ENCODE measurements around the gene CRYBB1.
"Not testable (repeated sequence)": the region's sequence is repeated elsewhere in the genome, so short reads cannot be mapped to it uniquely, and the experiment has no call there.

CRYBB1 gene

DNA sequence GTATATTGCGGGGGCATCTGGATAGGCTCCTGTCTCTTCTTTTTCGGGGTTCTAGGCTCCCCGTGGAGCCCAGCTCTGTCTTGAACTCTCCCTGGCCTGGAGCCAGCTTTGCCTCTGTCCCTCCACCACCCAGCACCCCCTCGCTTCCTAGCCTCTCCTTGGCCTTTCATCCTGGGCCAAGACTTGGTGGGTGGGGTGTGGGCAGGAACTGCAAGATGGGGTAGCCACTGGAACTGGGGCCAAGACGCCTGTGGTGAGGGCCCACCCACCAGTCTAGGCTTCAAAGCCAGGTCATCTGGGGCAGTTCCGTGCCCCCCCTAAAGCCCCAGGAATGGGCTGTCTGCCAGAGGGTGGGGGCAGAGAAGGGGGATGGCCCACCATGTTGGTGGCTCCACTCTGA lies 1.7 kb upstream of the CRYBB1 start:
- no peaks in the 10 kb centered on the region for H3K9me3 ChIP-seq (ENCODE audit: control insufficient read depth, low read length)
- H3K36me3 ChIP-seq (ENCODE audit: control insufficient read depth, insufficient read depth, low read length): no peaks in the 10 kb centered on the region
- H3K27ac ChIP-seq (ENCODE audit: insufficient read depth, low read depth, low read length, poor library complexity, severe bottlenecking): no peak overlapping the region
- 85 to 92% methylated on average over 6 of the region's 6 CpGs for WGBS, 2 experiments
- H3K4me3 ChIP-seq (ENCODE audit: insufficient read depth, low read depth, low read length): no peak overlapping the region
- H3K4me1 ChIP-seq (ENCODE audit: control insufficient read depth, insufficient read depth, low read length): peaks cover 30% of the 10 kb centered on the region
- H3K27me3 ChIP-seq (ENCODE audit: control insufficient read depth, insufficient read depth, low read length, poor library complexity, severe bottlenecking): peaks cover 1% of the 10 kb centered on the region

GRCh38 chr22:26618455-26618854 lies 628 bp upstream of the CRYBB1 start:
- peaks cover 9% of the 10 kb centered on the region for H3K27me3 ChIP-seq (ENCODE audit: control insufficient read depth, insufficient read depth, low read length, poor library complexity, severe bottlenecking)
- no peaks in the 10 kb centered on the region for H3K9me3 ChIP-seq (ENCODE audit: control insufficient read depth, low read length)
- WGBS, 2 experiments: 92% methylated on average over 8 of the region's 8 CpGs
- no peaks in the 10 kb centered on the region for H3K36me3 ChIP-seq (ENCODE audit: control insufficient read depth, insufficient read depth, low read length)
- H3K4me3 ChIP-seq (ENCODE audit: insufficient read depth, low read depth, low read length): no peak overlapping the region
- H3K4me1 ChIP-seq (ENCODE audit: control insufficient read depth, insufficient read depth, low read length): peaks cover 30% of the 10 kb centered on the region
- H3K27ac ChIP-seq (ENCODE audit: insufficient read depth, low read depth, low read length, poor library complexity, severe bottlenecking): no peak overlapping the region

GRCh38 chr22:26616650-26617049 lies 1.2 kb downstream of the CRYBB1 start:
- H3K27ac ChIP-seq (ENCODE audit: insufficient read depth, low read depth, low read length, poor library complexity, severe bottlenecking): peak overlapping the region; percentile 3
- WGBS, 2 experiments: 33 to 47% methylated on average over 2 of the region's 2 CpGs
- H3K27me3 ChIP-seq (ENCODE audit: control insufficient read depth, insufficient read depth, low read length, poor library complexity, severe bottlenecking): peaks cover 16% of the 10 kb centered on the region
- no peaks in the 10 kb centered on the region for H3K9me3 ChIP-seq (ENCODE audit: control insufficient read depth, low read length)
- H3K4me3 ChIP-seq (ENCODE audit: insufficient read depth, low read depth, low read length): no peak overlapping the region
- no peaks in the 10 kb centered on the region for H3K36me3 ChIP-seq (ENCODE audit: control insufficient read depth, insufficient read depth, low read length)
- H3K4me1 ChIP-seq (ENCODE audit: control insufficient read depth, insufficient read depth, low read length): peaks cover 30% of the 10 kb centered on the region

- Histone ChIP-seq H3K36me3 (ENCODE audit: control insufficient read depth, insufficient read depth, low read length) (no peaks in the 10 kb centered on the region), H3K4me1 (ENCODE audit: control insufficient read depth, insufficient read depth, low read length) (peaks cover 26% of the 10 kb centered on the region), H3K9me3 (ENCODE audit: control insufficient read depth, low read length) (no peaks in the 10 kb centered on the region), H3K27me3 (ENCODE audit: control insufficient read depth, insufficient read depth, low read length, poor library complexity, severe bottlenecking) (peaks cover 16% of the 10 kb centered on the region), H3K4me3 (ENCODE audit: insufficient read depth, low read depth, low read length) (no peak overlapping the region), H3K27ac (ENCODE audit: insufficient read depth, low read depth, low read length, poor library complexity, severe bottlenecking) (no peak overlapping the region)
- 84% methylated on average over 11 of the region's 11 CpGs for WGBS, 2 experiments
Observed at GRCh38 chr22:26615830-26616435, 1.9 kb downstream of the CRYBB1 start.

GRCh38 chr22:26615149-26615548 lies 2.7 kb downstream of the CRYBB1 start:
- 52 to 65% methylated on average over 2 to 5 of the region's 5 CpGs for WGBS, 2 experiments
- peaks cover 16% of the 10 kb centered on the region for H3K27me3 ChIP-seq (ENCODE audit: control insufficient read depth, insufficient read depth, low read length, poor library complexity, severe bottlenecking)
- H3K4me3 ChIP-seq (ENCODE audit: insufficient read depth, low read depth, low read length): no peak overlapping the region
- H3K4me1 ChIP-seq (ENCODE audit: control insufficient read depth, insufficient read depth, low read length): peaks cover 26% of the 10 kb centered on the region
- H3K27ac ChIP-seq (ENCODE audit: insufficient read depth, low read depth, low read length, poor library complexity, severe bottlenecking): no peak overlapping the region
- H3K36me3 ChIP-seq (ENCODE audit: control insufficient read depth, insufficient read depth, low read length): no peaks in the 10 kb centered on the region
- no peaks in the 10 kb centered on the region for H3K9me3 ChIP-seq (ENCODE audit: control insufficient read depth, low read length)

- Histone ChIP-seq H3K4me3 (ENCODE audit: insufficient read depth, low read depth, low read length) (no peak overlapping the region), H3K27me3 (ENCODE audit: control insufficient read depth, insufficient read depth, low read length, poor library complexity, severe bottlenecking) (peaks cover 16% of the 10 kb centered on the region), H3K4me1 (ENCODE audit: control insufficient read depth, insufficient read depth, low read length) (peaks cover 26% of the 10 kb centered on the region), H3K27ac (ENCODE audit: insufficient read depth, low read depth, low read length, poor library complexity, severe bottlenecking) (no peak overlapping the region), H3K9me3 (ENCODE audit: control insufficient read depth, low read length) (no peaks in the 10 kb centered on the region), H3K36me3 (ENCODE audit: control insufficient read depth, insufficient read depth, low read length) (no peaks in the 10 kb centered on the region)
- WGBS, 2 experiments: 37 to 41% methylated on average over 13 to 14 of the region's 14 CpGs
Observed at GRCh38 chr22:26614322-26614721, 3.5 kb downstream of the CRYBB1 start.

GRCh38 chr22:26613753-26614152 lies 4.1 kb downstream of the CRYBB1 start:
- not testable (repeated sequence) for H3K27ac ChIP-seq (ENCODE audit: insufficient read depth, low read depth, low read length, poor library complexity, severe bottlenecking); H3K9me3 ChIP-seq (ENCODE audit: control insufficient read depth, low read length); H3K4me3 ChIP-seq (ENCODE audit: insufficient read depth, low read depth, low read length); H3K36me3 ChIP-seq (ENCODE audit: control insufficient read depth, insufficient read depth, low read length)
- H3K27me3 ChIP-seq (ENCODE audit: control insufficient read depth, insufficient read depth, low read length, poor library complexity, severe bottlenecking): peaks cover 16% of the 10 kb centered on the region
- peaks cover 26% of the 10 kb centered on the region for H3K4me1 ChIP-seq (ENCODE audit: control insufficient read depth, insufficient read depth, low read length)
- 6 to 8% methylated on average over 10 of the region's 10 CpGs for WGBS, 2 experiments

DNA sequence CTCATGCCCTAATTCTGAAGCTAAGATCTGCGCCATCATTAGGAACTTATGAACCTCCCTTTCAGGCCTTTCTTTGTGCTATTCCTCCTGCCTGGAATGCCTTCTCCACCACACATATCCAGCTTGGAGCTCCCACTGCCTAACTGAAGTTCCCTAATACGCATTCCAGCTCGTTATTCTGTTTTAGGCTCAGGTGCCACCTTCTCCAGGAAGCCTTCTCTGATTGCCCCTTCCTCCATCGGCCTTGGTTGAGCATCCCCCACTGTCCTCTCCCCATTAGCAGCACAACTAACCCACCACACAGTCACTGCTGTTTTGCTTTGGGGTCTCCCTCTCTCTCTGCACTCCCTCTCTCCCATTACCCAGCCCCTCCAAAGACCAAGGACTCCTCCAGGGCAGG lies 5.2 kb downstream of the CRYBB1 start:
- H3K4me1 ChIP-seq (ENCODE audit: control insufficient read depth, insufficient read depth, low read length): peaks cover 19% of the 10 kb centered on the region
- no peak overlapping the region for H3K27ac ChIP-seq (ENCODE audit: insufficient read depth, low read depth, low read length, poor library complexity, severe bottlenecking)
- H3K36me3 ChIP-seq (ENCODE audit: control insufficient read depth, insufficient read depth, low read length): no peaks in the 10 kb centered on the region
- H3K9me3 ChIP-seq (ENCODE audit: control insufficient read depth, low read length): no peaks in the 10 kb centered on the region
- 87 to 91% methylated on average over 4 of the region's 4 CpGs for WGBS, 2 experiments
- no peak overlapping the region for H3K4me3 ChIP-seq (ENCODE audit: insufficient read depth, low read depth, low read length)
- H3K27me3 ChIP-seq (ENCODE audit: control insufficient read depth, insufficient read depth, low read length, poor library complexity, severe bottlenecking): peaks cover 16% of the 10 kb centered on the region

- Histone ChIP-seq H3K4me3 (ENCODE audit: insufficient read depth, low read depth, low read length) (no peak overlapping the region), H3K4me1 (ENCODE audit: control insufficient read depth, insufficient read depth, low read length) (peaks cover 5% of the 10 kb centered on the region), H3K36me3 (ENCODE audit: control insufficient read depth, insufficient read depth, low read length) (no peaks in the 10 kb centered on the region), H3K27me3 (ENCODE audit: control insufficient read depth, insufficient read depth, low read length, poor library complexity, severe bottlenecking) (peaks cover 16% of the 10 kb centered on the region), H3K9me3 (ENCODE audit: control insufficient read depth, low read length) (no peaks in the 10 kb centered on the region), H3K27ac (ENCODE audit: insufficient read depth, low read depth, low read length, poor library complexity, severe bottlenecking) (no peak overlapping the region)
- 93% methylated on average over 2 of the region's 2 CpGs for WGBS, 2 experiments
Observed at GRCh38 chr22:26610996-26611395, 6.8 kb downstream of the CRYBB1 start.

DNA sequence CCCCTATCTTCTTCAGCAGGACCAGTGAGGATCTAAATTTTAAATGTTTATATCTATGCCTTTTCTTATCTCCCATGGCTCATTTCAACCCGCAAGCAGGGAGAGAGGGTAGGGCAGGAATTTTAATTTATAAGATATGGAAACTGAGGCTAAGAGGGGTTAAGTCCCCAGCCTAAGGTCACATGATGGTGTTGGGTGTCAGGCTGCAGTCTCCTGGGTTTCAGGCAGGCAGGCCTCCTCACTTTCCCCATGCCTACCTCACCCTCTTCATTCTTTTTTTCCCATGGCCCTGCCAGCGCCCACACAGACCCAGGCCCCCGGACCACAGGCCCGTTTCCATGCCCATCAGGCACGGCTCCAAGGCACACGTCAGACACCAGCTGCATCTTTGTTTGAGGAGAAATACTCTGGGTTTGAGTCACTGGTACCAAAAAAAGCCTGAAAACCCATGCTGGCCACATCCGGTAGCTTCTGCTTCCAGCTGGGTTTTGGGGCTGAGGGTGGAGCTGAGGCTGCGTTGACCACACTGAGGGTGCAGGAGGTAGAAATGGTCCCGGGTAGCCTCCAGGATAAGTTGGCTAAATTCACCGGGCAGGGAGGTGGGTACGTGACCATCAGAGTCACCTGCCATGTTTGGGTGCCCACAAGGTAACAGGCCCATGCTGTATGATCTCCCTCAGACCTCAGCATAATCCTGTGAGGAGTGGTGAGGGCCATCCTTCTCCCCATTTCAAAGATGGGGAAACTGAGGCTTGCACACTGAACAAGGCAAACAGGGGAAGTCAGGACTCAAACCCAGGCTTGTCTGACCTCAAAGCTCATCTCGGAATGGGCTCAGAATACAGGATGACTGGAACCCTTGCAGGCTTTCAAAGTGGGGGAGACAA lies 7.5 kb downstream of the CRYBB1 start:
- H3K27ac ChIP-seq (ENCODE audit: insufficient read depth, low read depth, low read length, poor library complexity, severe bottlenecking): no peak overlapping the region

More for the DNA sequence above, 7.5 kb downstream of the CRYBB1 start:
- Histone ChIP-seq H3K27me3 (ENCODE audit: control insufficient read depth, insufficient read depth, low read length, poor library complexity, severe bottlenecking) (peaks cover 16% of the 10 kb centered on the region), H3K4me3 (ENCODE audit: insufficient read depth, low read depth, low read length) (no peak overlapping the region), H3K4me1 (ENCODE audit: control insufficient read depth, insufficient read depth, low read length) (peaks cover 3% of the 10 kb centered on the region), H3K9me3 (ENCODE audit: control insufficient read depth, low read length) (no peaks in the 10 kb centered on the region), H3K36me3 (ENCODE audit: control insufficient read depth, insufficient read depth, low read length) (no peaks in the 10 kb centered on the region)
- WGBS, 2 experiments: 89 to 92% methylated on average over 12 of the region's 12 CpGs

Data from ectodermal cell (in vitro differentiated cells).